Upper lobe of right lung (tissue), 1 donor: Measurements from ENCODE around the gene CD7. TPM values are rescaled to one million over a fixed set of nuclear protein-coding genes. Genes with fewer than 3 reads are reported as not detected.

Experiments used
- ATAC-seq: fragments of 200-7000 bp; cut with Tn5 transposase; one replicate; pipeline ENCODE4 v1.9.1; 2020; ENCODE audit warnings: mild to moderate bottlenecking, moderate library complexity
- DNase-seq: peaks from one replicate; pipeline ENCODE4 v3.0.0-alpha.2; 2020
- H3K27ac ChIP-seq: fragments of 200-600 bp; one replicate; pipeline ENCODE4 v1.8.0; 2022
- H3K27me3 ChIP-seq: fragments of 200-600 bp; one replicate; pipeline ENCODE4 v1.8.0; 2022; ENCODE audit warnings: mild to moderate bottlenecking
- H3K36me3 ChIP-seq: fragments of 200-600 bp; one replicate; pipeline ENCODE4 v1.8.0; 2022
- H3K4me1 ChIP-seq: fragments of 200-600 bp; one replicate; pipeline ENCODE4 v1.8.0; 2022
- H3K4me3 ChIP-seq: fragments of 200-600 bp; one replicate; pipeline ENCODE4 v1.8.0; 2022; ENCODE audit warnings: mild to moderate bottlenecking
- H3K9me3 ChIP-seq: fragments of 200-600 bp; one replicate; pipeline ENCODE4 v1.8.0; 2022
- intact Hi-C: fragments of 100-400 bp; cut with DNase I; formaldehyde crosslinking; loops from one replicate; pipeline ENCODE4 v1.11.0; 2022
- total RNA-seq: library from RNA; stranded (reverse); fragmentation: NEBNext Ultra II Directional; extraction: Animal tissue kit (Norgen Biotek cat#: 25700); gene quantifications from one replicate; pipeline ENCODE4 v1.2.1, GENCODE V29; 2021
- TF ChIP-seq, protein P1 (sequence below): fragments of 200-600 bp; IDR thresholded peaks from one replicate; pipeline ENCODE4 v1.8.0; 2022; ENCODE audit warnings: antibody characterized with exemption
- donor health status: DM: no; HTN: yes; CAD: no; lungs with severe emphysema.

CD7 gene
- total RNA-seq, 1 donor from 2014 or later: 7.2 TPM

DNA sequence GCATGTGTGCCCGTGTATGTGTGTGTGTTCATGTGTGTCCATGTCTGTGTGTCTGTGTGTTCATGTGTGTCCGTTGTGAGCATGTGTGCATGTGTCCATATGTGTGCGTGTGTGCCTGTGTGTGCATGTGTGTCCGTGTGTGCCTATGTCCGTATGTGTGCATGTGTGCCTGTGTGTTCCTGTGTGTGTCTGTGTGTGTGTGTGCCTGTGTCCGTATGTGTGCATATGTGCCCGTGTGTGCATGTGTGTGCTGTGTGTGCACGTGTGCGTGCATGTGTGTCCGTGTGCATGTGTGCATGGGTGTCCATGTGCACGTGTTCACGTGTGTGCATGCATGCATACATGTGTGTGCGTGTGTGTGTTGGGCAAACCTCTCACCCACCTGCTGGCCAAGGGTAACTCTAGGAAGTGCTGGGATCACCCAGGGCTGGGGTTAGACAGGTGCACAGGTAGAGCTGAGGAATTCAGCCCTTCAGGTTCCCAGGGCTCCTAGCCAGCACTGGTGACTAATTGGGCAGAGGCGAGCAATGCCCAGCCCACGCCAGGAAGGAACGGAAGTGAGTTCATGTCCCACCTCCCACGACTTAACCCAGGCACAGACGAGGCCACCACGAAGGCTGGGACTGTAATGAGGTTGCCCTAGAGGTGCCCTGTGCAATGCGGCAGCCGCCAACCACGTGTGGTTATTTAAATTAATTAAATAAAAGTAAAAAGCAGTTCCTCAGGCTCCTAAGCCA, 35.7 kb downstream of the CD7 start:
- peak; percentile 89 for DNase-seq
- TF ChIP-seq, protein P1, sequence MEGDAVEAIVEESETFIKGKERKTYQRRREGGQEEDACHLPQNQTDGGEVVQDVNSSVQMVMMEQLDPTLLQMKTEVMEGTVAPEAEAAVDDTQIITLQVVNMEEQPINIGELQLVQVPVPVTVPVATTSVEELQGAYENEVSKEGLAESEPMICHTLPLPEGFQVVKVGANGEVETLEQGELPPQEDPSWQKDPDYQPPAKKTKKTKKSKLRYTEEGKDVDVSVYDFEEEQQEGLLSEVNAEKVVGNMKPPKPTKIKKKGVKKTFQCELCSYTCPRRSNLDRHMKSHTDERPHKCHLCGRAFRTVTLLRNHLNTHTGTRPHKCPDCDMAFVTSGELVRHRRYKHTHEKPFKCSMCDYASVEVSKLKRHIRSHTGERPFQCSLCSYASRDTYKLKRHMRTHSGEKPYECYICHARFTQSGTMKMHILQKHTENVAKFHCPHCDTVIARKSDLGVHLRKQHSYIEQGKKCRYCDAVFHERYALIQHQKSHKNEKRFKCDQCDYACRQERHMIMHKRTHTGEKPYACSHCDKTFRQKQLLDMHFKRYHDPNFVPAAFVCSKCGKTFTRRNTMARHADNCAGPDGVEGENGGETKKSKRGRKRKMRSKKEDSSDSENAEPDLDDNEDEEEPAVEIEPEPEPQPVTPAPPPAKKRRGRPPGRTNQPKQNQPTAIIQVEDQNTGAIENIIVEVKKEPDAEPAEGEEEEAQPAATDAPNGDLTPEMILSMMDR: no peak
- intact Hi-C loops: no loop called here
- no peak overlapping the region for H3K27ac ChIP-seq
- H3K4me3 ChIP-seq: no peak overlapping the region
- H3K9me3 ChIP-seq: no peaks in the 10 kb centered on the region
- H3K4me1 ChIP-seq: peaks cover 21% of the 10 kb centered on the region
- H3K27me3 ChIP-seq: no peaks in the 10 kb centered on the region
- peak; percentile 91 for ATAC-seq
- H3K36me3 ChIP-seq: no peaks in the 10 kb centered on the region

DNA sequence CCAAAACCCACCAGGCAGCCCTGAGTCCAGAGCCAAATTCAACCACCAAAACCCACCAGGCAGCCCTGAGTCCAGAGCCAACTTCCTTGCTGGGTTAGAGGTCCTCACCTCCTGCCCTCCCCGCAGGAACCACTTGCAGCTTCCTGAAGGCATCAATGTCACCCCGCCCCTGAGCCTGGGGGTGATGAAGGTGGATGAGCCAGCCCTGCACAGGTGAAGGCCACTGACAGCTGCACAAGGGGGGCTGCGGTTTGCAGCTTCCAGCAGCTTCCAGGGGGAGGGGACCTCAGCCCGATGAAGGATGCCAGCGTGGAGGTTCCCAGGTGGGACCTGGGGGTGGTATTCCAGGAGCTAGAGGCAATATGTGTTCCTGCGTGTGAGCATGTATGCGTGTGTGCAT, 36.3 kb downstream of the CD7 start:
- Histone ChIP-seq H3K4me1 (peaks cover 21% of the 10 kb centered on the region), H3K4me3 (no peak overlapping the region), H3K27ac (no peak overlapping the region), H3K36me3 (no peaks in the 10 kb centered on the region), H3K9me3 (no peaks in the 10 kb centered on the region), H3K27me3 (no peaks in the 10 kb centered on the region)
- TF ChIP-seq, protein P1: no peak
- DNase-seq (no peak), ATAC-seq (no peak)
- intact Hi-C loops: no loop called here

DNA sequence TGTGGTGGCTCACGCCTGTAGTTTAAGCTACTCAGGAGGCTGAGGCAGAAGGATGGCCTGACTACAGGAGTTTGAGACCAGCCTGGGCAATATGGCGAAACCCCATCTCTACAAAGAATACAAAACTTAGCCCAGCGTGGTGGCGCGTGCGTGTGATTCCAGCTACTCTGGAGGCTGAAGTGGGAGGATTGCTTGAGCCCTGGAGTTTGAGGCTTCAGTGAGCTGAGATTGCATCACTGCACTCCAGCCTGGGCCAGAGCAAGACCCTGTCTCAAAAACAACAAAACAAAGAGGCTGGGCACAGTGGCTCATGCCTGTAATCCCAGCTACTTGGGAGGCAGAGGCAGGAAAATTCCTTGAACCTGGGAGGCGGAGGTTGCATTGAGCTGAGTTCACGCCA, 36.9 kb downstream of the CD7 start:
- no peaks in the 10 kb centered on the region for H3K36me3 ChIP-seq
- no peaks in the 10 kb centered on the region for H3K27me3 ChIP-seq
- no peak overlapping the region for H3K27ac ChIP-seq
- DNase-seq: no peak
- no peaks in the 10 kb centered on the region for H3K9me3 ChIP-seq
- H3K4me3 ChIP-seq: no peak overlapping the region
- peaks cover 21% of the 10 kb centered on the region for H3K4me1 ChIP-seq
- TF ChIP-seq, protein P1: no peak
- intact Hi-C loops: no loop called here
- no peak for ATAC-seq

DNA sequence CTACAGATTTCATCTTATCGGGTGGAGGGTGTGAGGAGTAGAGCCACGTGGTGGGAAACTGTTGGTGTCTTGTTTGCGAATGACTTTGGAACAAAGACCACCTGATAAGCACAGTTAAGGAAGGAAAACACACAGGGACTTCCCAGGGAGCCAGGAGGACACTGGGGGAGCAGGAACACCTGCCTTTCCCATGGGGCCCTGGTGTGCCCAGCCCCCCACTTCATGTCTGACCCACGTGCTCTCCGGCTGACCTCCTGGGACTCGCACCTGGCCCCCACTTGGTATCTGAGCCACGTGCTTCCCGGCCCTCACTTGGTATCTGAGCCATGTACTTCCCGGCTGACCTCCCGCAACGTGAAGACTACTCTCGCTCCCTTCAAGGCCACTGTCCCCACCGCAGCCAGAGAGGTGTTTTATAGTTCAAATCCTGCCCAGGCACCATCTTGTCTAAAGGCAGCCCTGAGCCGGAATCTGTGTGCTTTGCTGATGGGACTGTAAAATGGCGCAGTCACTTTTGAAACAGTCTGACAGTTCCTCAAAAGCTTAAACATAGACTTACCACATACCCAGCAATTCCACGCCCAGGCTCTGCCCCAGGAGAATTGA, 38.5 kb downstream of the CD7 start:
- no peak for DNase-seq
- Histone ChIP-seq H3K27me3 (no peaks in the 10 kb centered on the region), H3K4me1 (peaks cover 25% of the 10 kb centered on the region), H3K9me3 (no peaks in the 10 kb centered on the region), H3K36me3 (no peaks in the 10 kb centered on the region), H3K27ac (peak overlapping the region; percentile 47), H3K4me3 (no peak overlapping the region)
- peak; percentile 40 for ATAC-seq
- intact Hi-C loops: no loop called here
- TF ChIP-seq, protein P1: no peak

DNA sequence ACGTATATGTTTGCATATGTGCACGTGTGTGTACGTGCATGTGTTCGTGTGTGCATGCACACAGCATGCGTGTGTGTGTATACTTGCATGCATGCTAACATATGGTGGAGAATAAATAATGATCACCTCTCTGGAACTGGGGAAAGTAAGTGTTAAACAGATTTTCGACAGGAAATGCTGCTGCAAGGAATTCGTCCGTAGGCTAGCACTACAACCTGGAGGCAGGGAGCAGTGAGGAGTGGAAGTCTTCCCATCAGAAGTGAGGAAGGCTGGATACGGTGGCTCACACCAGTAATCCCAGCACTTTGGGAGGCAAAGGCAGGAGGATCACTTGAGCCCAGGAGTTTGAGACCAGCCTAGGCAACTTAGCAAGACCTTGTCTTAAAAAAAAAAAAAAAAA, 39.1 kb downstream of the CD7 start:
- Histone ChIP-seq H3K4me1 (peaks cover 27% of the 10 kb centered on the region), H3K27me3 (no peaks in the 10 kb centered on the region), H3K36me3 (no peaks in the 10 kb centered on the region), H3K4me3 (no peak overlapping the region), H3K9me3 (no peaks in the 10 kb centered on the region), H3K27ac (no peak overlapping the region)
- DNase-seq (no peak), ATAC-seq (no peak)
- intact Hi-C loops: no loop called here
- TF ChIP-seq, protein P1: no peak
